Suppressor macrophage treated with lipopolysaccharide for 1 hour (primary cell): ENCODE measurements around the gene CSRNP3.
A peak's percentile ranks its signal among the peaks of the same experiment; 100 is the strongest.

ENCODE experiments used
- DNase-seq, 3 donors: peaks; one replicate each; pipeline ENCODE4 v3.0.0-alpha.2; 2020 to 2022

Gene CSRNP3

GRCh38 chr2:165697748-165698443, 228.4 kb downstream of the CSRNP3 start:
- DNase-seq, result no peak

- DNase-seq, result peak; percentile 22 to 28 (median 26)
Measured at GRCh38 chr2:165698444-165698884, 229.0 kb downstream of the CSRNP3 start.

DNA sequence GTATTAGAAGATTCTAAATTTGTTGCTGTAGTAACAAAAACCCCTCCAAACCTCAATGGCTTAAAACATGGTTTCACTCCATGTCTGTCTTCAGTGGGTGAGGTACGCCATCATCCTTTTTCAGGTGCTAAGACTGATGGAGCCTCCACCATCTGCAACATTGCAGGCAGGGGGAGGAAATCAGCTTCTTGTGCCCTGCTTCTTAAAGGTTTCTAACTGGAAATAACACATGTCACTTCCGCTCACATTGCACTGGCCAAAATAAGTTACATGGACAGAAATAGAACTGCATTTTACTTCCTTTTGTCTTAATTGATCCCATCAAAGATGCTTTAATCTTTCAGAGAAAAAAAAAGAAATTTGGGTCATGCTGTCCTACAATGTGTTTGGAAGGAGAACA, 230.4 kb downstream of the CSRNP3 start:
- no peak for DNase-seq

GRCh38 chr2:165700531-165700930, 231.0 kb downstream of the CSRNP3 start:
- DNase-seq, result no peak

GRCh38 chr2:165701147-165701546, 231.6 kb downstream of the CSRNP3 start:
- DNase-seq, result no peak

DNA sequence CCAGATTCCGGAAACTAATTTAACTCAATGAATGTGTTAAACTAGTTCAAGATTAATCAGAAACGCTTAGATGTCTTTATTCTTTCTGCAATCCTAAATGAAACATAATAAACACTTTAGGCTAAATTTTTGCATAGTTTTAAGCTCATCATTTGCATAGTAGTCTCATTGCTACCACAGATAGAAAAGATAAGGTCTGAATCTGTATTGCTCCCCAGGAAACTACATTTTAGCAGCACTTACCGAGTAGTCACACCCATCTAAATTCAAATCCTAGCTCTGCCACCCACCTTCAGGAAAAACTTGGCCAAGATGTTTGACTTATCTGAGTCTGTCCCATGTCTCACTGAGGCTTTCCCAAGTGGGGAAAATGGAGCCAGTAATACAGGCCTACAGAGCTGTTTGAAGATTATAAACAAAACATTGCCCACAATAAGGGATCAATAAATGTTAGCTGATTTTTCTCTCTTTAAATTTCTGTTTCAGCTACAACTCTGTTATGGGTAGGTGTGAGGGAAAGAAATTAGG, 237.5 kb downstream of the CSRNP3 start:
- no peak for DNase-seq

DNA sequence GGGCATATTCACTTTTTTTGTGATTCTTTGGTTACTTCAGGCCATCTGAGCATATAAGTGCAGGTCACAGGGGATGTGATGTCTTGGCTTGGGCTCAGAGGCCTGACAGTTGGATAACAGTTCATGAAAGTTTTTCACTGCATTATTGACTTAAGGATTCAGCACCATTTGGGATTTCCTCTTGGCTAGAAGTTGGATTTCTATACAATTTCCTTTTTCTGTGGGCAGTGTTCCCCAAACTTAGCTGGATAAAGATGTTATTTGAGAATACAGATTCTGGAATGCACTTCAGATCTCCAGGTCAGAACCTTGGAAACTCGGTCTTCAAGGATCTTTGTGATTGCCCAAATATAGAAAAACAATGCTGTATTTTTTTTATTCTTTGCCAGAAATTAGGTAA, 246.6 kb downstream of the CSRNP3 start:
- no peak for DNase-seq

GRCh38 chr2:165718610-165719210, 249.2 kb downstream of the CSRNP3 start:
- no peak for DNase-seq

GRCh38 chr2:165720511-165720910, 251.0 kb downstream of the CSRNP3 start:
- DNase-seq, result no peak

DNA sequence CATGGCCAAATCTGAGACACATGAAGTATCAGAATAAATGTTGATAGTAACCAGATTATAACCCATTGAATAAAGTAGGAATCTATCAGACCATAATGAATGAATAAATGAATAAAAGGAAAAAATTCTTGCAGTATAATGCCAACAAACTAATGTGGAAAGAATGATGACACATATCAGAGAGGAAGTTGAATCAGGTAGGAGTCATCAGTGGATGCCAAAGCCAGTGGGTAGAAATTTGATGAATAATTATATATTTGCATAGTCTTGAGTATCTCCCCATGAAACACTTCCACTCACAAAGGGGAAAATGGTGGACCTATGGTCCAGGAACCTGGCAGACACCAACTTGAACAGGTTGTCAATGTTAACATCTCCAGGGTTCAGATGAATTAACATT, 255.9 kb downstream of the CSRNP3 start:
- peak; percentile 27 to 71 (median 57) for DNase-seq
